NK-92 treated with Interleukin-12 subunit alpha and Interleukin-12 subunit beta, amount 100 ng/mL, for 24 hours (cell line): ENCODE measurements around the gene CT47B1.
"Not testable (repeated sequence)": the region's sequence is repeated elsewhere in the genome, so short reads cannot be mapped to it uniquely, and the experiment has no call there.

Experiments used
- DNase-seq: peaks from one replicate; lab custom pipeline; 2025; lab: John Stamatoyannopoulos, UW

Gene CT47B1

GRCh38 chrX:120875766-120876165 is at the start of gene CT47B1:
Gene CT47B1, minus strand, starts transcription at chrX:120875866. Its CDS starts 196 bp downstream, at chrX:120875670.
- not testable (repeated sequence) for DNase-seq

GRCh38 chrX:120874678-120875557 is 748 bp downstream of the CT47B1 start:
- DNase-seq = no peak

DNA sequence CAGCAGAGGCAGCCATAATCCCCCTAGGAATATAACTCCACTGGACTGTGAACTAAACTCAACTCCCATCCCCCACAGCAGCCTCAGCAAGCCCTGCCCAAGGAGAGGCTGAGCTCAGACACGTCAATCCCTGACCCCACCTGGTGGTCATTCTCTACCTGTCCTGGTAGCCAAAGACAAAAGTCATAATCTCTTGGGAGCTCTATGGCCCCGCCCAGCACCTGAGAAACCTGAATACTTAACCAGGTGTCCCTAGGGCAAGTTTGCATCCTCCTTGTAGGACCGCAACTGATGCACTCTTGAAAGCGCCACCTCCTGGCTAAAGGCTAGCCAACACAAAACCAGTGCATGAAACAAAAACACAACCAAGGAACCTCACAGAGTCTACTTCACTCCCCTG is 18.4 kb downstream of the CT47B1 start:
- no peak for DNase-seq

DNA sequence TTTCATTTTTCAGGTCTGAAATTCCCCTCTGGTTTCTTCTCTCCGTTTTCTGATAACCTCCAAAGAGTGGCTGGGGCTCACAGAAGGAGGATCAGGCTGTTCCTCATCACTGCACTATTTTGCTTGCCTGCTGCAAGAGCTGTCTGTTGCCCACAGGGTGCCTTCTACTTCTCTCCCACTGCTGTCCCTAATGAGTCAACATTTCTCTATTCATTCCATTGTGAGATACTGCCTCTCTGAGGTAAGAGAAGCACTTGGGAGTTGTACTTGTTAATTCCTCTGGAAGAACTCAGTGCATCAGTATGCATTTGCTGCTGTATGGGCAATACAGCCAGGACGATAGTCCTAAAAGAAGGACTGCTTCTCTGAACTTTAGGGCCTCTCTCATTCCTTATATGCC is 34.8 kb downstream of the CT47B1 start:
- DNase-seq = no peak

DNA sequence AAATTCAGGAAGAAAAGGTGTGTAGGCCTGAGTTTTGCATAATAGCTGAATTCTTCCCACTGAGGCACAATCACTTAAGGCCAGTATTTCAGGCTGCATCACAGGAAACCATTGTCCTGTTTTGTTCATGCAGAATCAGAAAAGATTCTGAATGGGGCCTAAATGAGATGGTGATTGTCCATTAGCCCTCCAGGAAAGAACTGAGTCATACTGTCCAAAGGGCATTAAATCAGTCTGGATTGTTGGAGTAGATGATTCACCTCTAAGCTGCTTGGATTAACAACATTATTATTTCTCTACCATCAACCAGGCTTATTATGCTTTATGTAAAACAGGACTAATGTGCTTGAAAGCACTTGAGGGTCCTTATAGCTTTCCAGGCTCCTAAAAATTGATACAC is 36.2 kb downstream of the CT47B1 start:
- no peak for DNase-seq

DNA sequence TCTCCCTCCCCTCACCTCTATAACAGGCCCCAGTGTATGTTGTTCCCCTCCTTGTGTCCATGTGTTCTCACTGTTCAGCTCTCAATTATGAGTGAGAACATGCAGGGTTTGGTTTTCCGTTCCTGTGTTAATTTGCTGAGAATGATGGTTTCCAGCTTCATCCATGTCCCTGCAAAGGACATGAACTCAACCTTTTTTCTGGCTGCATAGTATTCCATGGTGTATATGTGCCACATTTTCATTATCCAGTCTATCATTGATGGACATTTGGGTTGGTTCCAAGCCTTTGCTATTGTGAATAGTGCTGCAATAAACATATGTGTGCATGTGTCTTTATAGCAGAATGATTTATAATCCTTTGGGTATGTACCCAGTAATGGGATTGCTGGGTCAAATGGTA is 48.5 kb downstream of the CT47B1 start:
- DNase-seq = not testable (repeated sequence)

DNA sequence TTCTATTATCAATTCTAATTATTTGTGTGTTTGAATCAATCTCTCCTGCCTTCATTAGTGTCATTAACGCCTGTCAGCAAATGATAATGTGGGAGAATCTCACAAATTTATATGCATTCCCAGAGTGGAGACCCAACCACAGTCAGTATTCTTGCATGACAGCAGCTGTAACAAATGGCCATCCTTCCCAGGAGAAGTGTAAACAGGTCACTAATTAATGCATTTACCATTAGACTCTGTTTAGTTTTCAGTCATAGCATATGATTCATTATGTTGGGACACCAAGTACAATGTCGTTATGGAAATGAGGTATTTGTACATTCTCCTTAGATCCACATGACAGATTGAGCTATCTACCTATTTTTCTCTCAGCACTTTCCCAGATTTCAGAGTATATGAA is 50.5 kb downstream of the CT47B1 start:
- no peak for DNase-seq

DNA sequence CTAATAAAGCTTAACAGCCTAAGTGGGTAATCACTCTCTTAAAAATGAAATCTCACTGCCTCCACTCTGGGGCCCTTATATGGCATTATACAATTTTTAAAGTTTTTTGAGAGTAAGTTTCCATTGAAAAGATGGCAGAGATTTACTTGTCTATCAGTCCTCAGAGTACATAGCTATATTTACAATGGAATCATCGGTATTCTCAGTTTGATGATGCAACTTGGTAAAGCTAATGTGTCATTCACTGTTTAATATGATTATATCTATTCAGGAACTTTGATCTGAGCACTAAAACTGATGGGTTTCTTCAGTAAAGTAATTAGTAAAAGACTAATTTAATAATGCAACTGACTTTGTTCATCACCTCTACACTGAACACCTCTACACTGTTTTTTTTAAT is 51.6 kb downstream of the CT47B1 start:
- DNase-seq = no peak

GRCh38 chrX:120823556-120823955 is 52.1 kb downstream of the CT47B1 start:
- no peak for DNase-seq
